Activated CD8-positive, alpha-beta memory T cell treated with anti-CD3 and anti-CD28 coated beads for 36 hours (primary cell): ENCODE results near the gene TPO. TPM values are rescaled to one million over a fixed set of nuclear protein-coding genes. Genes with fewer than 3 reads are reported as not detected.
"Not testable (repeated sequence)": the region's sequence is repeated elsewhere in the genome, so short reads cannot be mapped to it uniquely, and the experiment has no call there.

Source experiments
- CTCF ChIA-PET: fragments of 350-600 bp; sonication (Branson Sonifier 250); formaldehyde crosslinking; loops from one replicate; lab custom pipeline; 2021; ENCODE audit warnings: antibody characterized with exemption; lab: Charles Lee
- POLR2A ChIA-PET: fragments of 350-600 bp; sonication (Branson Sonifier 250); formaldehyde crosslinking; loops from one replicate; lab custom pipeline; 2021; ENCODE audit warnings: antibody characterized with exemption; lab: Charles Lee
- total RNA-seq, 2 experiments: library from RNA; stranded (reverse); gene quantifications; one replicate each; pipeline ENCODE4 v1.2.3, GENCODE V29; 2021

Gene TPO
- not detected for total RNA-seq

- POLR2A ChIA-PET = no interaction called here
- CTCF ChIA-PET = no interaction called here
Measured at GRCh38 chr2:1413156-1413710, at the start of gene TPO. Gene TPO (plus strand): TSS chr2:1413463. CDS start chr2:1414409, 946 bp downstream.

DNA sequence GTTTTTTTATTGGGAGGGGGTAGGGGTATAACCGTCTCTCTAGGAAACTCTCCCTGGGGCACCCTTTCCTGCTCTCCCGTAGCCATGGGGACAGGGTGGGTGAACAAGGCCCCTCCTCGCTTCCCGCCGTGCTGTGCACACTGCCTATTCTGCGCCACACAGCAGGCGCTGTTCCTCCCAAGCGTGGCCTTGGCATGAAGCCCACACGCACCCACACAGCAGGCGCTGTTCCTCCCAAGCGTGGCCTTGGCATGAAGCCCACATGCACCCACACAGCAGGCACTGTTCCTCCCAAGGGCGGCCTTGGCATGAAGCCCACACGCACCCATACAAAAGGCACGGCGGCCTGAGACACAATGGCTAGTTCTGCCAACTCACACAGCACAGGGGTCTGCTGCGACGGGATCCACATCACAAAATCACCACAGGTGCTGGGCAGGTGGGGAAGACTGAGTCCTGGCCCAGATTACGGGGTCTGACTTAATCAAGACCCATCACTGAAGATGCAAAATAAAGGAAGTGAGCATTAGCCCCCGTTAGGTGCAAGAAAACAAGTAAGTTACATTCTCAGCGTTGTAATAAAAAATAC lies 46.6 kb upstream of the TPO start:
- CTCF ChIA-PET = no interaction called here
- POLR2A ChIA-PET = no interaction called here

- POLR2A ChIA-PET = no interaction called here
- CTCF ChIA-PET = no interaction called here
Measured at GRCh38 chr2:1367601-1368000, 45.7 kb upstream of the TPO start.

GRCh38 chr2:1369905-1370304 lies 43.4 kb upstream of the TPO start:
- ChIA-PET CTCF (no interaction called here), POLR2A (no interaction called here)

GRCh38 chr2:1370461-1370860 lies 42.8 kb upstream of the TPO start:
- POLR2A ChIA-PET = no interaction called here
- CTCF ChIA-PET = no interaction called here

GRCh38 chr2:1371082-1371481 lies 42.2 kb upstream of the TPO start:
- CTCF ChIA-PET = no interaction called here

GRCh38 chr2:1373830-1374229 lies 39.4 kb upstream of the TPO start:
- CTCF ChIA-PET = no interaction called here
- POLR2A ChIA-PET = no interaction called here

More at GRCh38 chr2:1371082-1371481, 42.2 kb upstream of the TPO start:
- POLR2A ChIA-PET = no interaction called here

DNA sequence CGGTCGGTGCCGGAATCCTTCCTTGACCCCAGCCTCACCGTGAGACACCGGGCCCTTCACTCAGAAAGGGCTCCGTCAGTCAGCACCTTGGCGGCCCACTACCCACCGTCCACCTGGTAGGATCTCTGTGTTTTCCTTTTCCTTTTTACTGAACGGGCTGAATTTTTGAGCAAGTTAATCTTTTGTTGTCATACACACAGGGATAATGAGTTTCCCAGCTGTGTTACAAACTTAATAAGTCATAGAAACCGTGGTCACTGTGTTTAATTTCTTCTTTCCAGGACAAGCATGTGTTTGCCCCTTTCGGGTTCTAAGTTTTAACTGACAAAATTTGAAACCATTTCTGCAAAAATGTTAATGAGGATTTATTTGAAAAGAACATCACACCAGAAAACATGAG lies 39.0 kb upstream of the TPO start:
- ChIA-PET POLR2A (no interaction called here), CTCF (no interaction called here)

- CTCF ChIA-PET = no interaction called here
- POLR2A ChIA-PET = no interaction called here
Measured at GRCh38 chr2:1375794-1376193, 37.5 kb upstream of the TPO start.

- POLR2A ChIA-PET = no interaction called here
- CTCF ChIA-PET = no interaction called here
Measured at GRCh38 chr2:1377473-1377872, 35.8 kb upstream of the TPO start.

DNA sequence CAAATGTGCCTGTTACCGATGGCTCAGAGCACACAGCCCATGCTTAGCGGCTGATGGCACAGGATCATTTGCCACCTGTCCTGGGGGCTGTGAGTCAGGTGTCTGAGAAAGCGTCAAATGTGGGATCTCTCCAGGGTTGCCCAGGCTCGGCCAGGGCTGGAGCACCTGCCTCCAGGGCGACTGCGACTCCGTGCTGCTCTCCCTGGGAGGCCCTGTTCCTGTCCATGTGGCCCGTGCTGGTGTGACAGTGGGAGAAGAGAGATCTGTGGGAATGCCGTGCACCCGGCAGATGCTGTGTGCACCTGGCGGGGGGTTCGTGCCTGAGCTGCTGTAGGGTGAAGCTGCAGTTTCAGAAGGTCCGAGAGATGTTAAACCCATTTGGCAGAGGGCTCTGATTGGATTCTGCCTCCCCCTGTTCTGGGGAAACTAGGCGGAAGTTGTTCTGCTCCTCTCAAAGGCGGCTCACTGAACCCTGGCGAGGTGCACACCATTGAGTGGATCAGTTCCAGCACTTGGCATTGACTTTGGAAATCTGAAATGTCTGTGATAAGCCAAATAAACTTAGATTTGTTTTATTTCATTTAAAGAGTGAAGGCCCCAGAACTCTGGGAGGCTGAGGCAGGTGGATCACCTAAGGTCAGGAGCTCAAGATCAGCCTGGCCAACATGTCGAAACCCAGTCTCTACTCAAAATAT lies 34.7 kb upstream of the TPO start:
- CTCF ChIA-PET = no interaction called here
- POLR2A ChIA-PET = no interaction called here

DNA sequence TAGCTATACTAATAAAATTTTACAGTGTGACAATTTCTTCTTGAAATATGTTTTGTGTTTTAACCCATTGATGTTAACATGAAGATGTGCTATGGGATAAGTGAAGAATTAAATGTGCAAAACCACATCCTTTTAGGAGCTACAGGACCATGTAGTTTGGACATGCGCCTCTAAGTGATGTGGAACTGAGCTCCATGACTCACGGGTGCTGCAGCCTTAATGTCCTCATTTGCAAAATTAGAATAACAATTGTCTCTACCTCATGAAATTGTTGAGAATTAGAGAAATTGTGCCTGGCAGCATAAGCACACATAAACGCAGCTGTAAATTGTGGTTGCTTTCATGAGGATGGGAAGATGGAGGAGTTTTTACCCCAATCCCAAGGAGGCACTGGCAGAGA lies 31.6 kb upstream of the TPO start:
- CTCF ChIA-PET = no interaction called here
- POLR2A ChIA-PET = no interaction called here

DNA sequence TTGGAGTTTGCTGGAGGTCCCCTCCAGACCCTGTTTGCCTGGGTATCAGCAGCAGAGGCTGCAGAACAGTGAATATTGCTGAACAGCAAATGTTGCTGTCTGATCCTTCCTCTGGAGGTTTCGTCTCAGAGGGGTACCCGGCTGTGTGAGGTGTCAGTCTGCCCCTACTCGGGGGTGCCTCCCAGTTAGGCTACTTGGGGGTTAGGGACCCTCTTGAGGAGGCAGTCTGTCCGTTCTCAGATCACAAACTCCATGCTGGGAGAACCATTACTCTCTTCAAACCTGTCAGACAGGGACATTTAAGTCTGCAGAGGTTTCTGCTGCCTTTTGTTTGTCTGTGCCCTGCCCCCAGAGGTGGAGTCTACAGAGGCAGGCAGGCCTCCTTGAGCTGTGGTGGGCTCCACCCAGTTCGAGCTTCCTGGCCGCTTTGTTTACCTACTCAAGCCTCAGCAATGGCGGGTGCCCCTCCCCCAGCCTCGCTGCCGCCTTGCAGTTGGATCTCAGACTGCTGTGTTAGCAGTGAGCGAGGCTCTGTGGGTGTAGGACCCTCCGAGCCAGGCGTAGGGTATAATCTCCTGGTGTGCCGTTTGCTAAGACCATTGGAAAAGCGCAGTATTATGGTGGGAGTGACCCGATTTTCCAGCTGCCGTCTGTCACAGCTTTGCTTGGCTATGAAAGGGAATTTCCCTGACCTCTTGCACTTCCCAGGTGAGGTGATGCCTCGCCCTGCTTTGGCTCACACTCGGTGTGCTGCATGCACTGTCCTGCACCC lies 25.1 kb upstream of the TPO start:
- POLR2A ChIA-PET, CTCF ChIA-PET: not testable (repeated sequence)

GRCh38 chr2:1390118-1390517 lies 23.1 kb upstream of the TPO start:
- CTCF ChIA-PET, POLR2A ChIA-PET: not testable (repeated sequence)

DNA sequence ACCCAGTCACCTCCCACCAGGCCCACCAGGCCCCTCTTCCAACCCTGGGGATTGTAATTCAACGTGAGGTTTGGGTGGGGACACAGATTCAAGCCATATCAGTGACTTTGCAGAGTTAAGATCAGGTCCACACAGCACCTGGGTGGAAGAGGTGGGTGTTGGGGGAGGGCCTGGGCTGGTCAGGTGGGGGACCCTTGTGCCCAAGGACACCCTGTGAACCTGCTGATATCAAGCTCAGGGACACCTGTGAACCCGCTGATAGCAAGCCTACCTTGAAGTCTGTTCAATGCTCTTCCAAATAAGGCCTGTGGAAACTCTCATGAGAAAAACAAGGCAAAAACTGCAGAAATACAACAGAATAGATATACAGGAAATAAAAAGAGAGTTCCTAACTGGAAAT lies 19.9 kb upstream of the TPO start:
- ChIA-PET CTCF (no interaction called here), POLR2A (no interaction called here)

DNA sequence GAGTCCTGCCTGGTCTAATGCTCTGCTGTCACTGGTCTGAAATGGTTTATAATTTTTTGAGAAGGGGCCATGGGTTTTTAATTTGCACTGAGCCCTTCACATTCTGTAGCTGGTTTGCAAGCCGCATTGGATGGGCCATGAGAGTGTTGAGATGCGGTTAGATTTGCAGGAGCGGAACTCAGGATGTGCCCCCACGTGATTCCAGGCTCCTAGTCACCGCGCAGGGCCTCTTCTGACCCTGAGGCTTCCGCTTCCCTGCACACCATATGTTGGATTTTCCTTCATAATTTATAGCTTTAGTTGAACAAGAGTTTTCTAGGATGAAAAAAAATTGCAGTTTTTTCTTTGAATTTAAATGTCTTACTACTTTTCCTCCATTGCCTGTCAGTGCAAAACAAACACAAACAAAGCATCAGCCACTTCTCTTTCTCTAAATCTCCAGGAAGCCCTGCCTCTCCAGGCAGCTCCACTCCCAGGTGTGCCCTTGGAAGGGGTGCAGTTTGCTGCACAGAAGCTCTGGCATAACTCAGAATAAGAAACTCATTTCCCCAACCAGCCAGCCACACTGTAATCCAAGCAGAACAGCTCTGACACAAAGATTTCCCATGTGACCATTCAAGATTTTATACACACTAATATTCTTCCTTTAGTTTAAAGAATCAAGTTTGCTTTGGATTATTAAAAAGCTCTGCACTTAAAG lies 18.4 kb upstream of the TPO start:
- CTCF ChIA-PET = no interaction called here
- POLR2A ChIA-PET = no interaction called here

- ChIA-PET CTCF (no interaction called here), POLR2A (no interaction called here)
Measured at GRCh38 chr2:1397350-1397749, 15.9 kb upstream of the TPO start.

DNA sequence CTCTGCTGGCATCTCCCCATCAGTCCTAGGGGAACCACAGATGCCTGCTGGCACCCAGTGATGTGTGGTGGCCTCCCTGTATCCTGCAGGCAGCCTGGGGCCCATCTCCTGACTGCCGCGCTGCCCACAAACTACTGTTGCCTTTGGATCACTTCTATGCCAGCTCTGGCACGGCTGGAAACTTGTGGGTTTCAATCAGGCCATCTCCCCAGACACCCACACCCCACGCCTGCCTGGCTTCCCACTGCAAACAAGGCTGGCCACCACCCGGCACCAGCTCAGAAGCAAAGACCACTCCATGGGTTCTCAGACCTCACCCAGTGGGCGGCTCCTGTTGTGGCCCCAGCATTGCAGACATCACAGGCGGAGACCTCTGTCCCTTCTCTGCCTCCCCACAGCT lies 15.1 kb upstream of the TPO start:
- ChIA-PET CTCF (no interaction called here), POLR2A (no interaction called here)

DNA sequence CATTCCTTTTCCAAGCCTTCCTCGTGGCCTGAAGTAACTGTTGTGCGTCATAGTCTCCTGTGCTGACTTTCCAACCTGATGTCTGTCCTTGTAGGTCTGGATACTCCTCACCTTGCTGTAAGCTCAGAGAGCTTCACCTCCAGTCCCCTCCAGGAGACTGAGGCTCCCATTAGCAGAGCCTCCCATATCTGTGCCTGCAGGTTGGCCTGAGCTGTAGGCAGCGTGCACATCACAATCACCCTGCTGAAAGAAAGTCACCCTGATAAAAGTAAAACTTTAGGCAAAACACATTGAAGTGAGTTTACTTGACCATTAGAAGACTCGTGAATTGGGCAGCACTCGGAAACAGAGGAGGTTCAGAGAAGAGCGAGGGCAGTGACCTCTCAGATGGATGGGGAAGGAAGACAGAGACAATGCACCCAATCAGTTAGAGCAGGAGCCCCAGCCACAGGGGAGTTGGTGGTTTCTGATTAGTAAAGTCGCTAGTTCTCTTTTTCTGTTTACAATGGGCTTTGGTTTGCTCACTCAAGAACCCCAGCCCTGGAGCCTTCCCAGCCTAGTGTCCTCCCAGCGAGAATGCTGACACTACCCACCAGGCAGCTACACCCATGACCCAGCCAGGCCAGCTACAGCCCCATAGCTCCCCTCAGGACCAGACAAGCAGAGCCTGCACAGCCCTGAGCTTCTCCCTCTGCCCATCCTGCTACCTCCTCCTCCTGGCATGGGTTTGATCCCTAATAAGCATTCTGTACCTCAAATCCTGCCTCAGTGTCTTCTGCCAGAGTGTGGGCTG lies 12.1 kb upstream of the TPO start:
- CTCF ChIA-PET = no interaction called here
- POLR2A ChIA-PET = no interaction called here
